SK-N-SH treated with all-trans-retinoic acid at 6 μM for 48 hours (cell line): ENCODE results near the gene RFNG.

Experiments
- ATAC-seq: fragments of 200-7000 bp; cut with Tn5 transposase; 3 replicates; pipeline ENCODE4 v1.9.1; 2020; ENCODE audit warnings: mild to moderate bottlenecking, moderate library complexity
- ARNTL ChIP-seq: fragments of 450-650 bp; formaldehyde crosslinking; IDR thresholded peaks from 2 replicates; pipeline ENCODE4 v1.5.0; 2020; ENCODE audit warnings: low read depth, mild to moderate bottlenecking, moderate library complexity, borderline replicate concordance
- BACH2 ChIP-seq: fragments of 250-450 bp; sonication (Bioruptor Pico); IDR thresholded peaks from 2 replicates; pipeline ENCODE4 v1.9.0; 2021; ENCODE audit warnings: mild to moderate bottlenecking, borderline replicate concordance
- CSDC2 ChIP-seq: fragments of 250-450 bp; sonication (Bioruptor Pico); IDR thresholded peaks from 2 replicates; pipeline ENCODE4 v1.5.0; 2020; ENCODE audit warnings: mild to moderate bottlenecking, moderate library complexity
- CSRNP3 ChIP-seq: fragments of 250-450 bp; sonication (Bioruptor Pico); IDR thresholded peaks from 2 replicates; pipeline ENCODE4 v1.5.1; 2021; ENCODE audit warnings: mild to moderate bottlenecking, moderate library complexity
- ESRRG ChIP-seq: fragments of 250-450 bp; sonication (Bioruptor Pico); IDR thresholded peaks from 2 replicates; pipeline ENCODE4 v1.6.1; 2021; ENCODE audit warnings: mild to moderate bottlenecking
- GLIS3 ChIP-seq: fragments of 250-450 bp; sonication (Bioruptor Pico); IDR thresholded peaks from 2 replicates; pipeline ENCODE4 v1.5.0; 2020; ENCODE audit warnings: mild to moderate bottlenecking, moderate library complexity
- ISL1 ChIP-seq: fragments of 250-450 bp; sonication (Bioruptor Pico); IDR thresholded peaks from 2 replicates; pipeline ENCODE4 v2.1.2; 2022; ENCODE audit warnings: mild to moderate bottlenecking, moderate library complexity
- OSR1 ChIP-seq: fragments of 250-450 bp; sonication (Bioruptor Pico); IDR thresholded peaks from 2 replicates; pipeline ENCODE4 v1.8.0; 2022; ENCODE audit warnings: moderate library complexity, mild to moderate bottlenecking, inconsistent platforms
- RARB ChIP-seq: fragments of 250-450 bp; sonication (Bioruptor Pico); IDR thresholded peaks from 2 replicates; pipeline ENCODE4 v1.8.0; 2021; ENCODE audit warnings: mild to moderate bottlenecking, moderate library complexity
- SNAI2 ChIP-seq: fragments of 250-450 bp; sonication (Bioruptor Pico); IDR thresholded peaks from 2 replicates; pipeline ENCODE4 v1.5.0; 2020; ENCODE audit warnings: mild to moderate bottlenecking, moderate library complexity
- TSHZ2 ChIP-seq: fragments of 250-450 bp; sonication (Bioruptor Pico); IDR thresholded peaks from 2 replicates; pipeline ENCODE4 v1.5.0; 2020; ENCODE audit warnings: mild to moderate bottlenecking, moderate library complexity
- ZNF8 ChIP-seq: fragments of 450-650 bp; formaldehyde crosslinking; IDR thresholded peaks from 2 replicates; pipeline ENCODE4 v1.5.0; 2020; ENCODE audit warnings: mild to moderate bottlenecking, moderate library complexity
- TF ChIP-seq, protein P1 (sequence below): fragments of 250-450 bp; sonication (Bioruptor Pico); IDR thresholded peaks from 2 replicates; pipeline ENCODE4 v1.5.1; 2020; ENCODE audit warnings: low read depth, mild to moderate bottlenecking, moderate library complexity
- TF ChIP-seq, protein P2 (sequence below): fragments of 250-450 bp; sonication (Bioruptor Pico); IDR thresholded peaks from 2 replicates; pipeline ENCODE4 v1.8.0; 2020; ENCODE audit warnings: mild to moderate bottlenecking, moderate library complexity, borderline replicate concordance

Gene RFNG

GRCh38 chr17:82016875-82017459 lies 34.6 kb downstream of the RFNG start (continued):
- TF ChIP-seq GLIS3 (CRISPR knock-in tag) (no peak), ARNTL (no peak)

DNA sequence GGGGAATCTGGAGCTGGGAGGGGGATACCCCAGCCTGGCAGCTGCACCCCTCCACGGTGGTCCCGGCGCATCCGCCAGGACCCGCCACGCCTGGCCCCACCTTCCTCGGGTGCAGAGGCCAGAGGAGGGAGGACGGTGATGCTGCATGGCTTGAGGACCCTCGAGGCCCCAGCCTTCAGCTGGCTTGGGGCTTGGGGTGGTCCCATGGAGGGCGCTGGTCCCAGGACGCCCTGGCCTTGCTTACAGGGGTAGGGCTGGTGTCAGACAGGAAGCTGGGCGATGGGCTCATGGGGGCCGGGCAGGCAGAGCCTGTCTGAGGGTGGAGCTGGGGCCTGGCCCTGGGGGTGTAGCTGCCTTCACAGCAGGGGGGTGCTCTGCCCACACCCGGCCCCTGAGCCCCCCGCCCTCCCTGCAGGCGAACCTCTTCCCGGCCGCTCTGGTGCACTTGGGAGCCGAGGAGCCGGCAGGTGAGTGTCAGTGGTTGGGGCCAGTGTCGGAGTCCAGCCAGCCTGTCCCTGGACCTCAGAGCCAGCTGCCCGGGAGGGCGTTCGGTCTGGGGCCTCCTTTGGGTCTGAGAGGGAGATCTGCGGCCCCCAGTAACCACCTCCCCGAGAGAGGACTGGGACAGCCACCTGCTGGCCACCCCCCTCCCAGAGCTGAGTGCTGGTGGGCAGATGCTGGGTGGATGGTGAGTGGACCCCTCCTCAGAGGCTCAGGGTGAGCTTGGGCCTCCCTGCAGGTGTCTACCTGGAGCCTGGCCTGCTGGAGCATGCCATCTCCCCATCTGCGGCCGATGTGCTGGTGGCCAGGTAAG lies 35.3 kb downstream of the RFNG start:
- no peak for TF ChIP-seq CSDC2 (CRISPR knock-in tag)
- TF ChIP-seq CSRNP3 (CRISPR knock-in tag) = no peak
- no peak for TF ChIP-seq TSHZ2 (CRISPR knock-in tag)
- no peak for TF ChIP-seq RARB
- TF ChIP-seq, protein P1, sequence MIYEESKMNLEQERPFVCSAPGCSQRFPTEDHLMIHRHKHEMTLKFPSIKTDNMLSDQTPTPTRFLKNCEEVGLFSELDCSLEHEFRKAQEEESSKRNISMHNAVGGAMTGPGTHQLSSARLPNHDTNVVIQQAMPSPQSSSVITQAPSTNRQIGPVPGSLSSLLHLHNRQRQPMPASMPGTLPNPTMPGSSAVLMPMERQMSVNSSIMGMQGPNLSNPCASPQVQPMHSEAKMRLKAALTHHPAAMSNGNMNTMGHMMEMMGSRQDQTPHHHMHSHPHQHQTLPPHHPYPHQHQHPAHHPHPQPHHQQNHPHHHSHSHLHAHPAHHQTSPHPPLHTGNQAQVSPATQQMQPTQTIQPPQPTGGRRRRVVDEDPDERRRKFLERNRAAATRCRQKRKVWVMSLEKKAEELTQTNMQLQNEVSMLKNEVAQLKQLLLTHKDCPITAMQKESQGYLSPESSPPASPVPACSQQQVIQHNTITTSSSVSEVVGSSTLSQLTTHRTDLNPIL (CRISPR knock-in tag) = no peak
- no peak for ATAC-seq

GRCh38 chr17:82015311-82015971 lies 36.2 kb downstream of the RFNG start:
- ATAC-seq = no peak
- TF ChIP-seq OSR1 (CRISPR knock-in tag) = no peak
- TF ChIP-seq GLIS3 (CRISPR knock-in tag) = no peak
- no peak for TF ChIP-seq SNAI2 (CRISPR knock-in tag)
- no peak for TF ChIP-seq ARNTL

DNA sequence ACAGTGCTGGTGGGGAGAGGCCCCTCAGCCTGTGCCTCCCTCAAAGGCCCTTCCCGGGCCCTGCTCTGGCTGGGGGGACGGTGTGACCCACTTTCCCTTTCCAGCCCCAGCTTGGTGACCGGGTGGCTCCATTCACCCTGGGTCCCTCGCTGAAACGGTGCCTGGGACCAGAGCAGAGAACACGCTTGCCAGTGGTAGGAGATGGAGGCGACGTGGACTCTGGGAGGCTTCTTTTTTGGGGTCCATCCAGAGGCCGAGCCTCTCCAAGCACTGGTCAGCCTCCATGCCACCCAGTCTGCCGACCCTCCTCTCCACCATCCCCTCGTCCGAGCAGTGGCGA lies 36.7 kb downstream of the RFNG start:
- TF ChIP-seq RARB (no peak), GLIS3 (CRISPR knock-in tag) (no peak), ESRRG (CRISPR knock-in tag) (no peak), SNAI2 (CRISPR knock-in tag) (no peak), BACH2 (CRISPR knock-in tag) (no peak), ISL1 (CRISPR knock-in tag) (no peak), ZNF8 (CRISPR knock-in tag) (no peak), TSHZ2 (CRISPR knock-in tag) (no peak)
- TF ChIP-seq, protein P2, sequence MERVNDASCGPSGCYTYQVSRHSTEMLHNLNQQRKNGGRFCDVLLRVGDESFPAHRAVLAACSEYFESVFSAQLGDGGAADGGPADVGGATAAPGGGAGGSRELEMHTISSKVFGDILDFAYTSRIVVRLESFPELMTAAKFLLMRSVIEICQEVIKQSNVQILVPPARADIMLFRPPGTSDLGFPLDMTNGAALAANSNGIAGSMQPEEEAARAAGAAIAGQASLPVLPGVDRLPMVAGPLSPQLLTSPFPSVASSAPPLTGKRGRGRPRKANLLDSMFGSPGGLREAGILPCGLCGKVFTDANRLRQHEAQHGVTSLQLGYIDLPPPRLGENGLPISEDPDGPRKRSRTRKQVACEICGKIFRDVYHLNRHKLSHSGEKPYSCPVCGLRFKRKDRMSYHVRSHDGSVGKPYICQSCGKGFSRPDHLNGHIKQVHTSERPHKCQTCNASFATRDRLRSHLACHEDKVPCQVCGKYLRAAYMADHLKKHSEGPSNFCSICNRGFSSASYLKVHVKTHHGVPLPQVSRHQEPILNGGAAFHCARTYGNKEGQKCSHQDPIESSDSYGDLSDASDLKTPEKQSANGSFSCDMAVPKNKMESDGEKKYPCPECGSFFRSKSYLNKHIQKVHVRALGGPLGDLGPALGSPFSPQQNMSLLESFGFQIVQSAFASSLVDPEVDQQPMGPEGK (CRISPR knock-in tag) = no peak
- TF ChIP-seq, protein P1 (CRISPR knock-in tag) = no peak
- no peak for ATAC-seq
